GM19035 (cell line): ENCODE results near the gene RALGAPA1.
"Not testable (repeated sequence)": the region's sequence is repeated elsewhere in the genome, so short reads cannot be mapped to it uniquely, and the experiment has no call there.

Source experiments
- ATAC-seq: cut with Tn5 transposase; IDR thresholded peaks from one replicate; pipeline ENCODE4 v1.9.1; 2021; ENCODE audit not compliant: unreplicated experiment

The RALGAPA1 gene

DNA sequence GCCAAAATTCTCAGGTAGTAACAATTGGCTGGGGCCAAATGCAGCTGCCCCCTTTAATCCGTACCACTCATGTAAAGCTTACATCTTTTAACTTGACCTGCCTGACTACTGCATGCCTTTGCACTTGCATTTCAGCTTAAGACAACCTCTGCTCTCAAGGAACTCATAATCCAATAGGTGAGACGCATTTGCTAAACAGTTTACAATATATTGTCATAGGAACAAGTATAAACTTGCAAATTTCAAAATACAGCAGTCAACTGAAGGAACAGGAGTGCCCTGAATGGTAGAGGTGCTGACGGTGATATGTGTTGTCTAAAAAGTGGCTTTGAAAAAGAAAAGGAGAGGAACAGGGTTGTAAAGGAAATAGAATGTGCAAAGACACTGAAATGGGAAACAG is 13.4 kb upstream of the RALGAPA1 start:
- ATAC-seq, result no peak

DNA sequence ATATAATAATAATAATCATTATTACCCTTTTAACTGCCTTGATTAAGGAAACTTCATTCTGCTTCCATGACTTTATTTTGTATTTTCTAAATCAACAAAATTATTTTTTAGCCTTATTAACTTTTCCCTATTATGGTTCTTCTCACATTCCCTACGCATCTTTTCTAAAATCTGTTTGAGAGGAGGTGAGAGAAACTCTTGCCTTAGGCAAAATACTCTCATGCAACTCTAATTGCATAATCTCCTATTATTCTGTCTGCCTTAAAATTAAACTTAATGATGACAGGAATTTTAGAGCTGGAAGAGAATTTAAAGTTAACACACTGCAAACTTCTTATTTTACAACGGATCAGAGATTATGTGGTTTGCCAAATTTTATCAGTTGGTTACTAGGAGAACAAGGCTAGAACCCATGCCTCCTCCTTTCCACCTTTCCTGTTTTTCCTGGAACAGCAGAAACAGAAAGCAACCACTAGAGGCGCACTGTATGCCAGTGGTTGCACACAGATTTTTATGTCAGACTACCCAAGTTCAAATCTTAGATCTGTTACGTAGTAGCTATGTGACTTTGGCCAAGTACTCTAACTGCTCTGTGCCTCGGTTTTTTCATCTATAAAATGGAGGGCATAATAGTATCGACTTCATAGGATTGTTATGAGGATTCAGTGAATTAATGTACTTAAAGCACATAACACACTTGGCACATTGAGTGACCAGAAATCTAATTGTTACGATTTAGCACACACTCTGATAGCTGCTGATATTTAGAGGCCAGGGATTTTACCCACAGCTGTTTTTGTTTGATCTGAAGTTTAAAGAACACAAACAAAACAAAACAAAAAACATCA is 12.7 kb upstream of the RALGAPA1 start:
- ATAC-seq, result no peak

DNA sequence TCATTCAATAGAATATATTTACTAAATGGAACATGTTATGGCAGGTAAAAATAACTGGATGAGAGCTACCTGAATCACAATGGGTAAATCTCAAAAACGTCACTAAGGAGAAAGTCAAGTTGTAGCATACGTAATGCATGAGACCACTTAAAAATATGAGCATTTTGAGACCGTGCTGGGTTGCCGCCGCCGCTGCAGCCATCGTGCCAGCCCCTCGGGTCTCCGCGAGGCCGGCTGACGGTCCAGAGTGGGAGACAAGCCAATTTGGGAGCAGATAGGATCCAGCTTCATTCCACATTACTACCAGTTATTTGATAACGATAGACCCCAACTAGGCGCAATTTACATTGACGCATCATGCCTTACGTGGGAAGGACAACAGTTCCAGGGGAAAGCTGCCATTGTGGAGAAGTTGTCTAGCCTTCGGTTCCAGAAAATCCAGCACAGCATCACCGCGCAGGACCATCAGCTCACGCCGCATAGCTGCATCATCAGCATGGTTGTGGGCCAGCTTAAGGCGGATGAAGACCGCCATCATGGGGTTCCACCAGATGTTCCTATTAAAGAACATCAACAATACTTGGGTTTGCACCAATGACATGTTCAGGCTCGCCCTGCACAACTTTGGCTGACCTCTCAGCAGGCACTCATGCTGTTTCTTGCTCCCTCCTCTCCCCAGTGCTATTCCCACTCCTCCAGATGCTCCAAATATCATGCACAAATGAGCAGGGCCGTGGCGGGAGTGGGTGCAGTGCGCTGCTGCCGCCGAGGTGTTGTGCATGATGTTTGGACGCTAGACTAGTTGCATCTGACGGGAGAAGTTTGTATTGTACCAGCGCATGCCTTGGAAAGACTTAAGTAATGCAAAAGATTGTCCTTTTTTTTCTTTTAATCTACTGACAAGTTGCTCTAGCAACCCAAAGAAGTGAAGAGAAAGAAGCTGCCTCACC is 10.8 kb upstream of the RALGAPA1 start:
- no peak for ATAC-seq

DNA sequence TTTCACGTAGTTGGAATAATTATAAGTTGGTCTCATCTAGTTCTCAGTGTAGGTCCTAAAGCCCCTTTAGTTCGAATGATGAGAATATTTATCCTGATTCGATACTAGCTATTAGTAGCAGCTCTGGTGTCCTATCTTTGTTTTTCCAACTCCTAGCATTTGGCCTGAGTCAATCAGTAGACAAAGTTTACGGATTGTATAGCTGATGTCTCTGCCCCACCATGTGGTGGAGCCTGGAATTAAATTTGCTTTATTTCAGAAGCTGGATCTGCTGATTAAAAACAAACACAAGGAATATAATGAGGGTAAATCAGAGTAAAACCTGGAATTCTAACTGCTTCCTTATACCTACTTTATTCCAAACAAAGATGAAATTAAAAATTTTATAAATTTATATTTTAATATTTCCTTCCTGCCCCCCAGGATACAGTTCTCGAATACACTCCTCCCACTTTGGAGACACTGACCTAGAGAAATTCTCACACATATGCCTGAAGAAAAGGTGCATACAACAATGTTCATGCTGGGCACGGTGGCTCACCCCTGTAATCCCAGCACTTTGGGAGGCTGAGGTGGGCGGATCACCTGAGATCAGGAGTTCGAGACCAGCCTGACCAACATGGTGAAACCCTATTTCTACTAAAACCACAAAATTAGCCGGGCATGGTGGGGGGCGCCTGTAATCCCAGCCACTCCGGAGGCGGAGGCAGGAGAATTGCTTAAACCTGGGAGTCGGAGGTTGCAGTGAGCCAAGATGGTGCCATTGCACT is 9.4 kb upstream of the RALGAPA1 start:
- ATAC-seq, result no peak

DNA sequence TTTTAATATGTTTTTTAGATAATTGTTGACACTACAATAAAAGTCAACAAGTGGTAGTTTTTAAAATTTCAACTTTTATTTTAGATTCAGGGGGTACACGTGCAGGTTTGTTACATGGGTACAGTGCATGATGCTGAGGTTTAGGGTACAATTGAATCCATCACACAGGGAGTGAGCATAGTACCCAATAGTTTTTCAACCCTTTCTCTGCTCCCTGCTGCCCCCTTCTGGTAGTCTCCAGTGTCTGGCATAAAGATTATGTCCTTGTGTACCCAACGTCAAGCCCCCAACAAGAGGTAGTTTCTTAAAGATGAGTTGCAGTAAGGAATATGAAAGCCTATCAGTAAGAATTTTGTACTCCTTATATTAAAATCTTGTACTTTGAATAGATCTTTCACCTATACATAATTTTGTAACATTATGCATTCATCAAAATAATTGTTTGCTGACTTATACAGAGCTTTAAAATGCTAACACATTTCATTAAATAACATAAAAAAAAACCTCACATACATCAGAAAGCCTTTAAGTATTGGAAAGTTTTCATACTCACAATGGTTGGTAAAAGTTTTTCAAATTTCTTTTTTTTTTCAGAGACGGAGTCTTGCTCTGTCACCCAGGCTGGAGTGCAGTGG is 5.4 kb upstream of the RALGAPA1 start:
- no peak for ATAC-seq

DNA sequence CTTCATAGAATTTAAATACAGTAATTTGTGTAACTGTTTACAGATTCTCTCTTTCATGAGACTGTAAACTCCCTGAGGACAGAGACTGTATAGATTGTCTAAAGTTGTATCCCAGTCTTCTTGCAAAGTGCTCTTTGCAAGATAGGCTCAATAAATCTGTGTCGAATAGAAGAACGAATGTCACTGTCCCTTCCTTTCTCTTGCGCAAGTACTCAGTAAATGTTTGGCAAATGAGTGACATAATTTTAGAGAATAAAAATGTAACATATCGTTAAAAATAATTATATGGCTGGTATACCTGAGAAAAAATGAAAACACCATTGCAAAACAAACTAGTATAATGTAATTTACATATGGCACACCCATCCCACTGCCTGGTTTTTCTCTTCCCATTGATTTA is 1.9 kb upstream of the RALGAPA1 start:
- ATAC-seq, result no peak

DNA sequence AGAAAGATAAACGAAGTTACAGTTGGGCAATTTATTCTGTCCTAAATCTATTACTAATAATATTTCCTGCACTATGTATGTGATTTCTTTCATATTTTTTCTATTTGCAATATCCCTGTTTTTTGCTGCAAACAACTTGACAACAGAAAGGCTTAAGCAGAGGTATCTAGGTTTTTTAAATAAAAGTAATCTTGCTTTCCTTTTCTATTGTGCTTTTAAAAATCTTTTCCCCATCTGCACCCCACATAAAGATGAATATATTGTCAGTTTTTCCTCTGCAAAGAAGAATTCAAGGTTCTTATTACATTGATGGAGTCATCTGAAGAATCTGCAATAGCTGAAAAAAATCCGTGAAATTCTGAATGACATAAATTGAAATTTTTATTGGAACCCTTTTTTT is 502 bp upstream of the RALGAPA1 start:
- no peak for ATAC-seq

DNA sequence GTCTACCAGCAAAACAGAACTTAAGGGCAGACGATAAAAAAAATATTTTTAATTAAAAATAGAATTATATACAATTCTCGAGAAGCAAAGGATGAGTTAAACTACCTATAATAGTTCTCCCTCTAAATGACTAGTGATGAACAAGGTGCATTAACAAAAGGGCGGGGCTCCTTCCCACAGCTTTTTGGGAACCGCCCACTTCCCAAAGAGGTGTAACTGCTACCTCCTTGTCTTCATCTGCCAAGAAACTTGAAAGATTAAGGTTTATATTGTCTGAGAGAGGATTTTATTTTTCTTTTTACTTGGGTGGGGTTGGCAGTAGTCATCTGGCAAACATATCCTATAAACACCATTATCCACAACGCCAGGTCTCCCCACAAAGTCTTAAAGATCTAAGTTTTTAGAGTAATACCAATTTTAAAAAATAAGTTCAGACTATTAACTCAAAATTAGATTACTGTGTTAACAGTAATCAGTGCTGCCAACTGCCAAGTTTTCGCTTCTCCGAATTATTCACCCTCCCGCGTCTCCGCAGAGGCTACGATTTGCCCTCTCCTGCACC is 938 bp downstream of the RALGAPA1 start:
- no peak for ATAC-seq

DNA sequence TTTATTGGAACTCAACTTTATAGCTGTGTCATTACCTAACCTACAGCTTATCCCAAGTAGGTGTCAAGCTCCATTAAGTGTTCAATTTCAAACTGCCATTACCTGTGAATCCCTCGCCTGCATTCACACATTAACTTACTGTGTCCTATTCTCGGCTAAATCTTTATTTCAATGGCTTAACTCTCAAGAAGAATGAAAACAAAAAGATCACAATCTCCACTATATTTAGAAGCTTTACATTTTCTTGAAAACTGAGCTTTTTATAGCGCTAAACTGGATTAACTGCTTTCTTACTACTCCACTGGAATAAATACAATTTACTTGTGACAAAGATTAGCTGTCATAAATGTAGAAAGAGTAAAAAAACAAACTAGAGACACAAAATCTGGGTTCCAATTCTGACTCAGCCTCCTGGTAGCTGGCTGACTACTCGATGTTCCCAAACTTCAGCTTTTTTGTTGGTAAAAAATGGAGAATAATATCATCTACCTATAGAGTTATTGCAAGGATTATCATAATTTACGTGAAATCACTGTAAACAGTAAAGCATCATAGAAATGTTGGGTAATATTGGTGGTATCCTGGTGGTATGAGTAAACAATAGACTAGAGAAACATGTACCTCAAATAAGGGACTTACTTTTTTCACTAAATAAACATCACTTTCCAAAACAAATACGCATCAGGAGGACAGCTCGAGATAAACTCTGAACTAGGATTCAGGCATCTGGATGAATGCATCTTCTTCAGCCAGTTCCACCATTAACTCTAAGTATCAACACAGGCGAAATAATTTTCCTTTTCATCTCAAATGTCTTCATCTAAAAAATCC is 1.7 kb downstream of the RALGAPA1 start:
- no peak for ATAC-seq

DNA sequence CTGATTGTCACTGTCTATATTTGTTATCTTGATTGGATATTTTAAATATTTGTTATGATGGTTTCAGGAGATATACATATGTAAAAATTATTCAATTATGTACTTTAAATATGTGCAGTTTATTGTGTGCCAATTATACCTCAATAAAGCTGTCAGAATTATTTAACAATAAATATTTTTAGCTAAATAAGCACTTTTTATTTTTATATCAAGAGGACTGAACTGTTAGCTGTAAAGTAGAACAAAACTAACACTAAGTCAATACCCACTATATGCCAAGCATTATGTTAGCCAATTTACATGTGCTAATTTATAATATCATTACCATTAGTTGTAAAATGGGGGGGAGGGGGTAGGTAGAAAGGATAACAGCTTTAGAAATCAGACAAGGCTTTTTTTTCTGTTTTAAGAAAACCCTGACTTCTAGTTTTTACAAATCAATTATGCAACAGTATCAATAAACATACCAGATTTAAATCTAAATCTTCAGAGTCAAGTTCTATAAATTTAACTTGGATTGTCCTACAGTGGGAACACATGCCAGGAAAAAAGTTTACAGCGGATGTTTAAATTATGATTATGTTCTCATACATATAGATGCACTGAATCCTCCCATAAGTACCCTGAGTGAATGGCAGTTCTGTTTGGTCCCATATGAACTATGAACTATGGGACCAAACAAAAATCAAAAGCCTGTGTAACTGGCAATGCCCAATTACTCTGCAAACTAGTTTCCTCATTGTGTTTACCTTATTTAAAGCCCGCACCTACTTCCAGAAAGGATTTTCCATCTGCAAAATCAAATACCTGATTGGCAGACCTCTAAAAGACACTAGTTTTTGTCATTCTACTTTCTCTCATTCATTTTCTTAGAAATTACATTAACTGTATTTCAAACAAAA is 2.8 kb downstream of the RALGAPA1 start:
- no peak for ATAC-seq

DNA sequence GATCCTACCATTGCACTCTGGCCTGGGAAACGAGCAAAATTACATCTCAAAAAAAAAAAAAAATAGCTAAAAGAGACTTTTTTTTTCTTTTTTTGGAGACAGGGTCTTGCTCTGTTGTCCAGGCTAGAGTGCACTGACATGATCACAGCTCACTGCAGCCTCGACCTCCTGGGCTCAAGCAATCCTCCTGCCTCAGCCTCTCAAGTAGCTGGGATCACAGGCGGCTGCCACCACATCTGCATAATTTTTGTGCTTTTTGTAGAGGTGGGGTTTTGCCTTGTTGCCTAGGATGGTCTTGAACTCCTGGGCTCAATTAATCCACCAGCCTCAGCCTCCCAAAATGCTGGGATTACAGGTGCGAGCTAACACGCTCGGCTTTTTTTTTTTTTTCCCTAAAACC is 11.3 kb downstream of the RALGAPA1 start:
- ATAC-seq, result no peak

DNA sequence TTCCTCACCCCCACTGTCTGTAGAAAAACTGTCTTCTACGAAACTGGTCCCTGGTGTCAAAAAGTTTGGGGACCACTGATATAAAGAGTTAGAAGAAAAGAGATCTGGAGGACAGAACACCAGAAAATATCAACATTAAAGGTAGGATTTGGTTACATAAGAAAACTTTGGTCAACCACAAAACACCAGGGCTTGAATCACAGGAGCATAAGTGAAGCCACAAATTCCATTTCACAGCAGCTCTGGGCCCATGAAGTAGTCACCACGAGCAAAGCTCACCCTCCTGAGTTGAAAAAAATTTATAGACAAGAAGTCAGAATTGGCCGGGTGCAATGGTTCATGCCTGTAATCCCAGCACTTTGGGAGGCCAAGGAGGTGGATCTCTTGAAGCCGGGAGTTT is 19.4 kb downstream of the RALGAPA1 start:
- ATAC-seq, result no peak

DNA sequence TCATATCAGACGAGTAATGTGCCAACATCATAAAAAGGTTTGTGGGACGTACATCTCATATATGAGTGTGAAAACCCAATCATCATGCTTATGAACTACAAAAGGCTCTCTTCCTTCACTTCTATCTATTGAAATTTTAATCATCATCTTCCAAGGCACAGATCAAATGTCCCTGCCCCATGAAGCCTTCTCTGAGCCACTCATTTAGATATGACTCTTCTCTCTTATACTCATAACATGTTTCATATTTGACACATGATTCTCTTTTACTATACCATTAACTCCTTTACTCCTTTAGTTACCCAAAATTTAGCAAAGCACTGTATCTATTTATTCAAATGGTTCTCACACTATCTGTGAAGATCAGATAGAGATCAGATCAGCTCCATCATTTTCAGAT is 22.2 kb downstream of the RALGAPA1 start:
- ATAC-seq, result no peak

DNA sequence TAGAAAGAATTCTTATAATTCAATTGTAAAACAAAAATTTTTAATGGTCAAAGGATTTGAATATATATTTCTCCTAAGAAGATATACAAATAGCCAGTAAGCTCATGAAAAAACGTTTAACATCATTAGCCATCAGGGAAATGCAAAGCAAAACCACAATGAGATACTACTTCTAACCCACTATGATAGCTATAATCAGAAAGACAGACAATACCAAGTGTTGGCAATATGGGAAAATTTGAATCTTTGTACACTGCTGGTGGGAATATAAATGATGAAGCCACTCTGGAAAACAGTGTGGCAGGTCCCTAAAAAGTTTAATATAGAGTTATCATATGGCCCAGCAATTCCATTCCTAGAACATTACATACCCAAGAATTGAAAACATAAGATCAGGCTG is 25.4 kb downstream of the RALGAPA1 start:
- ATAC-seq, result no peak

DNA sequence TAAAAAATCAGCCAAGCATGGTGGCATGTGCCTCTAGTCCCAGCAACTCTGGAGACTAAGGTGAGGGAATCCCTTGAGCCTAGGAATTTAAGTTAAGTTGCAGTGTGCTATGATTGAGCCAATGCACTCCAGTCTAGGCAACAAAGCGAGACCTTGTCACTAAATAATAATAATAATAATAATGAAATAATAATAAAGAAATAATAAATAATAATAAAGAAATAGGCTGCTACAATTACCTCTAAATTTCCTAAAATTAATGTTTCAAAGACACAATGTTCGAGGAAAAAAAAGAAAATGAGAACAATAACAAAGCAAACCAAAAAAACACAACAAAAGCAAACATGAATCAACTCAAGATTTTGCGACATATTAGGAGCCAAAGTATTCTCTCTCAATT is 29.7 kb downstream of the RALGAPA1 start:
- no peak for ATAC-seq

DNA sequence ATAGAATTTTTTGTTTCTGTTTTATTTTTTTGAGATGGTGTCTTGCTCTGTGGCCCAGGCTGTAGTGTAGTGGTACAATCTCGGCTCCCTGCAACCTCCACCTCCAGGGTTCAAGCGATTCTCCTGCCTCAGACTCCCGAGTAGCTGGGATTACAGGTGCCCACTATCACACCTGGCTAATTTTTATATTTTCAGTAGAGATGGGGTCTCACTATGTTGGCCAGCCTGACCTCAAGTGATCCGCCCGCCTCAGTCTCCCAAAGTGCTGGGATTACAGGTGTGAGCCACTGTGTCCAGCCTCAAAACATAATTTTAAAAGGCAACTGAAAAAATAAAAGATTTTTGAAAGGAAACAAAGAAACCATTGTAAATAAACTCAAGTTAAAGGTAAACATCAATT is 31.5 kb downstream of the RALGAPA1 start:
- ATAC-seq, result not testable (repeated sequence)

DNA sequence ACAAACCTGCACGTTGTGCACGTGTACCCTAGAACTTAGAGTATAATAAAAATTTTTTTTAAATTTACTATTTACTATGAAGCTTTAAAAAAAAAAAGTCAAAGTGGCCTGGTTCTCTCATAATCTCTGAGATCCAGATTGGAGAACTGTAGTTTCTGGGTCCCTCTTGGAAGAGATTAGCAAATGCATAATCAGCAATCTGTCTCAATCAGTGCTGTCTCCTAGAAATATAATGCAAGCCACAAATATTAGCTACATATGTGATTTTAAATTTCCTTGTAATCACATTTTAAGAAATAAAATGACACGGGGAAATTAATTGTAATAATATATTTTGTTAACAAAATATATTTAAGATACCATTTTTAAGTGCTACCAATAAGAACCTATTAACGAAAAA is 32.3 kb downstream of the RALGAPA1 start:
- ATAC-seq, result no peak

DNA sequence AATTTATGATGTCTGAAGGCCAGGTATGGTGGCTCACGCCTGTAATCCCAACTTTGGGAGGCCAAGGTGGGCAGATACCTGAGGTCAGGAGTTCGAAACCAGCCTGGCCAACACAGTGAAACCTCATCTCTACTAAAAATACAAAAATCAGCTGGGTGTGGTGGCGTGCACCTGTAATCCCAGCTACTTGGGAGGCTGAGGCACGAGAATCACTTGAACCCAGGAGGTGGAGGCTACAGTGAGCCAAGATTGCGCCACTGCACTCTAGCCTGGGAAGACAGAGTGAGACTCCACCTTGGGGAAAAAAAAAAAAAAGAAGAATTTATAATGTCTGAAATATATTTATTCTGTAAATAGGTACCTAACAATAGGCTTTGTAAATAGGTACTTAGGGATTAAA is 33.0 kb downstream of the RALGAPA1 start:
- ATAC-seq, result not testable (repeated sequence)

DNA sequence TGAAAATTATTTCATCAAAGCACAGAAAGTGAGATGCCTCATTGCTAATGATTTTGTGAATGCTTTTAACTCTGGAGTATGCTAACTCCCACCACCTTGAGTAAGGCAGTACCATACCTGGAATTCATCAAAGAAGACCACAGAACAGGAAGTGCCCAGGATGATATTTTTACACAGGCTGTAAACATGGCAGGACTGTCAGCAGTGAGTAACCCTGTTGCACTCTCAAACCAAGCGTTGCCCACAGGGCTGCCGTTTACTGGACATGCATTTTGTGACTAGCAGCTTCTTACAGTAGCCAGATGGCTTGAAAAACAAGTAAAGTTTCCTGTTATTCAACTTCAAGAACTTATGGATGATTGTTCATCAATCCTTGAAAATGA is 42.4 kb downstream of the RALGAPA1 start:
- no peak for ATAC-seq
